Stomach (tissue), 9 donors: ENCODE measurements around the gene TBPL1. TPM values are rescaled to one million over a fixed set of nuclear protein-coding genes. Genes with fewer than 3 reads are reported as not detected.
A peak's percentile ranks its signal among the peaks of the same experiment; 100 is the strongest.

Experiments used
- DNase-seq, 2 donors: peaks; one replicate each; pipeline versions ENCODE4 v3.0.0 to v3.0.0-alpha.2; 2013 to 2019
- H3K27ac ChIP-seq, 5 donors: fragments of 200-600 bp in 4 of 5; sonication (generic) in 4 of 5; one replicate each; pipeline ENCODE4 v1.5.1; 2013 to 2019; ENCODE audit warnings: mild to moderate bottlenecking in 1 of 5, moderate library complexity in 1 of 5
- H3K27me3 ChIP-seq, 3 donors: fragments of 200-600 bp; sonication (generic); one replicate each; pipeline ENCODE4 v1.5.1; 2017 to 2019; ENCODE audit warnings: mixed run types in 1 of 3
- H3K36me3 ChIP-seq, 4 donors: fragments of 200-600 bp; sonication (generic); 1 replicate in 3 of 4; 2 replicates in 1 of 4; pipeline ENCODE4 v1.5.1; 2016 to 2019
- H3K4me1 ChIP-seq, 4 donors: fragments of 200-600 bp; sonication (generic); one replicate each; pipeline ENCODE4 v1.5.1; 2016 to 2019
- H3K4me3 ChIP-seq, 4 donors: fragments of 200-600 bp; sonication (generic) in 3 of 4; one replicate each; pipeline ENCODE4 v1.5.1; 2016 to 2019; ENCODE audit warnings: mild to moderate bottlenecking in 1 of 4
- H3K9me3 ChIP-seq, 4 donors: fragments of 200-600 bp; sonication (generic); one replicate each; pipeline ENCODE4 v1.5.1; 2016 to 2019
- CTCF ChIP-seq, 7 experiments: fragments of 450-650 bp in 4 of 7; fragments of 200-600 bp in 3 of 7; sonication (generic) in 3 of 7; IDR thresholded peaks; one replicate each; pipeline ENCODE4 v1.5.1; 2016 to 2019; ENCODE audit warnings: antibody characterized with exemption in 7 of 7, control low read depth in 2 of 7, mild to moderate bottlenecking in 1 of 7
- EP300 ChIP-seq: sonication (generic); formaldehyde crosslinking; IDR thresholded peaks from one replicate; pipeline ENCODE4 v1.6.1; 2017; ENCODE audit warnings: antibody characterized with exemption
- POLR2A ChIP-seq, 4 donors: fragments of 450-650 bp; IDR thresholded peaks; one replicate each; pipeline ENCODE4 v1.6.1; 2016; ENCODE audit warnings: antibody characterized with exemption in 4 of 4, control low read depth in 2 of 4, mild to moderate bottlenecking in 1 of 4, moderate library complexity in 1 of 4
- POLR2AphosphoS5 ChIP-seq, 3 donors: sonication (generic); formaldehyde crosslinking; IDR thresholded peaks; one replicate each; pipeline ENCODE4 v1.6.1; 2016; ENCODE audit warnings: antibody characterized with exemption in 3 of 3
- WGBS, 5 donors: extraction: QIAGEN DNeasy Blood & Tissue Kit in 3 of 5; methylation state at CpG; one replicate each; pipeline versions ENCODE4 v1.1.5 to v1.1.7; 2013 to 2018; 5-methylcytosine and 5-hydroxymethylcytosine counted together
- intact Hi-C: fragments of 100-400 bp; cut with DNase I; formaldehyde crosslinking; loops from one replicate; pipeline ENCODE4 v1.15.1; 2023; ENCODE audit warnings: low total_unique reads
- polyA plus RNA-seq, 3 donors: library from polyadenylated mRNA; stranded (reverse); fragments of 200-250 nt; gene quantifications; one replicate each; pipeline ENCODE4 v1.2.3, GENCODE V29; 2013
- total RNA-seq, 5 donors: library from RNA; depleted of rRNA; stranded (reverse); fragments of >200 nt; gene quantifications; one replicate each; pipeline versions ENCODE4 v1.1.0 to v1.2.3, GENCODE V29; 2014 to 2016
- donor health status: healthy with polysubstance abuse.
- donor health status: Bipolar disorder and iron deficiency.
- donor health status: healthy.

TBPL1 gene
- total and polyA plus RNA-seq, 8 donors = 0.29 to 67.7 (median 17.7) TPM

- DNase-seq = no peak
Observed at GRCh38 chr6:134014588-134015137, 61.6 kb downstream of the TBPL1 start.

GRCh38 chr6:134015719-134016557, 62.9 kb downstream of the TBPL1 start:
- 66 to 78% (median 68%) methylated on average over 5 of the region's 5 CpGs for WGBS, 5 donors
- DNase-seq = no peak
- H3K9me3 ChIP-seq = no peaks in the 10 kb centered on the region
- H3K27me3 ChIP-seq = no peaks in the 10 kb centered on the region
- TF ChIP-seq POLR2A (IDR thresholded peaks at IDR 0.05) (no peak), CTCF (IDR thresholded peaks at IDR 0.05) (no peak), EP300 (no peak), POLR2AphosphoS5 (IDR thresholded peaks at IDR 0.05) (no peak)
- no peak overlapping the region for H3K4me3 ChIP-seq
- H3K27ac ChIP-seq = no peak overlapping the region
- H3K36me3 ChIP-seq = no peaks in the 10 kb centered on the region
- peaks cover 0 to 13% (median 2%) of the 10 kb centered on the region in 4 donors for H3K4me1 ChIP-seq
- intact Hi-C loops = no loop called here

More at GRCh38 chr6:134014588-134015137, 61.6 kb downstream of the TBPL1 start:
- H3K4me3 ChIP-seq = no peak overlapping the region
- 49 to 66% (median 53%) methylated on average over 3 of the region's 3 CpGs for WGBS, 5 donors
- no peaks in the 10 kb centered on the region for H3K27me3 ChIP-seq
- H3K9me3 ChIP-seq = no peaks in the 10 kb centered on the region
- H3K27ac ChIP-seq = no peak overlapping the region
- no peaks in the 10 kb centered on the region for H3K4me1 ChIP-seq
- TF ChIP-seq POLR2A (IDR thresholded peaks at IDR 0.05) (no peak), POLR2AphosphoS5 (IDR thresholded peaks at IDR 0.05) (no peak), CTCF (IDR thresholded peaks at IDR 0.05) (no peak)
- intact Hi-C loops = no loop called here
- no peaks in the 10 kb centered on the region for H3K36me3 ChIP-seq

- Histone ChIP-seq H3K4me1 (peaks cover 0 to 17% (median 4%) of the 10 kb centered on the region in 4 donors), H3K4me3 (no peak overlapping the region), H3K27ac (no peak overlapping the region), H3K36me3 (no peaks in the 10 kb centered on the region), H3K27me3 (no peaks in the 10 kb centered on the region), H3K9me3 (no peaks in the 10 kb centered on the region)
- DNase-seq = no peak
- no peak for TF ChIP-seq CTCF (IDR thresholded peaks at IDR 0.05)
- TF ChIP-seq POLR2AphosphoS5 (IDR thresholded peaks at IDR 0.05) = no peak
- TF ChIP-seq POLR2A (IDR thresholded peaks at IDR 0.05) = no peak
- no peak for TF ChIP-seq EP300
- intact Hi-C loops = no loop called here
Observed at GRCh38 chr6:134016558-134016814, 63.5 kb downstream of the TBPL1 start.

- DNase-seq = no peak
- TF ChIP-seq CTCF (IDR thresholded peaks at IDR 0.05) (no peak), EP300 (no peak)
- H3K27ac ChIP-seq = peak overlapping the region in 2 of 5 donors; percentile 27 to 52
- H3K9me3 ChIP-seq = no peaks in the 10 kb centered on the region
- peaks cover 0 to 17% (median 4%) of the 10 kb centered on the region in 4 donors for H3K4me1 ChIP-seq
- H3K36me3 ChIP-seq = no peaks in the 10 kb centered on the region
- WGBS, 5 donors = 29 to 63% (median 55%) methylated on average over 1 of the region's 1 CpG
- intact Hi-C loops = no loop called here
- no peak overlapping the region for H3K4me3 ChIP-seq
- H3K27me3 ChIP-seq = no peaks in the 10 kb centered on the region
Observed at GRCh38 chr6:134020071-134020470, 67.0 kb downstream of the TBPL1 start.
